Osteocyte (in vitro differentiated cells): ENCODE data around the gene COIL. TPM values are rescaled to one million over a fixed set of nuclear protein-coding genes. Genes with fewer than 3 reads are reported as not detected.
A peak's percentile ranks its signal among the peaks of the same experiment; 100 is the strongest.

ENCODE experiments used
- DNase-seq: peaks from one replicate; pipeline ENCODE4 v3.0.0; 2021; ENCODE audit warnings: mixed read lengths; ENCODE audit not compliant: unreplicated experiment; ENCODE audit errors: extremely low spot score
- H3K27ac Mint-ChIP-seq: one replicate; pipeline ENCODE4 v1.8.0; 2021; ENCODE audit warnings: mild to moderate bottlenecking, mixed read lengths; ENCODE audit not compliant: unreplicated experiment
- H3K27me3 Mint-ChIP-seq: one replicate; pipeline ENCODE4 v1.8.0; 2021; ENCODE audit warnings: mixed read lengths; ENCODE audit not compliant: unreplicated experiment
- H3K36me3 Mint-ChIP-seq: one replicate; pipeline ENCODE4 v1.8.0; 2021; ENCODE audit warnings: mixed read lengths; ENCODE audit not compliant: unreplicated experiment
- H3K4me1 Mint-ChIP-seq: one replicate; pipeline ENCODE4 v1.8.0; 2021; ENCODE audit warnings: mixed read lengths; ENCODE audit not compliant: unreplicated experiment
- H3K4me3 Mint-ChIP-seq: one replicate; pipeline ENCODE4 v1.8.0; 2021; ENCODE audit warnings: mild to moderate bottlenecking, moderate library complexity, mixed read lengths; ENCODE audit not compliant: unreplicated experiment
- H3K9me3 Mint-ChIP-seq: one replicate; pipeline ENCODE4 v1.8.0; 2021; ENCODE audit warnings: mixed read lengths; ENCODE audit not compliant: unreplicated experiment
- total RNA-seq: library from RNA; stranded (reverse); gene quantifications from 2 replicates; pipeline ENCODE4 v1.2.1, GENCODE V29; 2021
- TF ChIP-seq, protein P1 (sequence below): fragments of 200-600 bp; sonication (generic); IDR thresholded peaks from 2 replicates; pipeline ENCODE4 v1.5.0; 2021; ENCODE audit warnings: antibody characterized with exemption, mild to moderate bottlenecking, moderate library complexity

COIL gene
- total RNA-seq, 1 donor from 2014 or later = 15.2 TPM

- Mint-ChIP-seq H3K36me3 (no peaks in the 10 kb centered on the region), H3K9me3 (peaks cover 10% of the 10 kb centered on the region), H3K4me1 (peaks cover 15% of the 10 kb centered on the region), H3K27ac (no peak overlapping the region), H3K4me3 (no peak overlapping the region), H3K27me3 (no peaks in the 10 kb centered on the region)
- TF ChIP-seq, protein P1, sequence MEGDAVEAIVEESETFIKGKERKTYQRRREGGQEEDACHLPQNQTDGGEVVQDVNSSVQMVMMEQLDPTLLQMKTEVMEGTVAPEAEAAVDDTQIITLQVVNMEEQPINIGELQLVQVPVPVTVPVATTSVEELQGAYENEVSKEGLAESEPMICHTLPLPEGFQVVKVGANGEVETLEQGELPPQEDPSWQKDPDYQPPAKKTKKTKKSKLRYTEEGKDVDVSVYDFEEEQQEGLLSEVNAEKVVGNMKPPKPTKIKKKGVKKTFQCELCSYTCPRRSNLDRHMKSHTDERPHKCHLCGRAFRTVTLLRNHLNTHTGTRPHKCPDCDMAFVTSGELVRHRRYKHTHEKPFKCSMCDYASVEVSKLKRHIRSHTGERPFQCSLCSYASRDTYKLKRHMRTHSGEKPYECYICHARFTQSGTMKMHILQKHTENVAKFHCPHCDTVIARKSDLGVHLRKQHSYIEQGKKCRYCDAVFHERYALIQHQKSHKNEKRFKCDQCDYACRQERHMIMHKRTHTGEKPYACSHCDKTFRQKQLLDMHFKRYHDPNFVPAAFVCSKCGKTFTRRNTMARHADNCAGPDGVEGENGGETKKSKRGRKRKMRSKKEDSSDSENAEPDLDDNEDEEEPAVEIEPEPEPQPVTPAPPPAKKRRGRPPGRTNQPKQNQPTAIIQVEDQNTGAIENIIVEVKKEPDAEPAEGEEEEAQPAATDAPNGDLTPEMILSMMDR = no peak
- DNase-seq = no peak
Measured at GRCh38 chr17:56919717-56920116, 41.1 kb downstream of the COIL start.

DNA sequence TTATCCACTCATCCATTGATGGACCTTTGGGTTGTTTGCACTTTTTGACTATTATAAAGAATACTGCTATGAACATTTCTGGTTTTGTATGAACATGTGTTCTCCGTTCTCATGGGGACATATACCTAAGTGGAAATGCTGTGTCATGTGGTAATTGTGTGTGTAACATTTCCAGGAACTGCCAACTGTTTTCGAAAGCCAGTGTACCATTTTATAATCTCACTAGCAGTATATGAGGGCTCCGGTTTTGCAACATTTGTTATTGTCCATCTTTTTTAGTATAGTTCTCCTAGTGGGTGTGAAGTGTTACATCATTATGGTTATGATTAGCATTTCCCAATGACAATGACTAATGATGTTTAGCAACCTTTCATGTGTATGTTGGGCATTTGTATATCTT is 41.9 kb downstream of the COIL start:
- Mint-ChIP-seq H3K27me3 (no peaks in the 10 kb centered on the region), H3K4me3 (no peak overlapping the region), H3K27ac (no peak overlapping the region), H3K36me3 (no peaks in the 10 kb centered on the region), H3K4me1 (peaks cover 16% of the 10 kb centered on the region), H3K9me3 (peaks cover 10% of the 10 kb centered on the region)
- no peak for DNase-seq
- TF ChIP-seq, protein P1 = no peak

DNA sequence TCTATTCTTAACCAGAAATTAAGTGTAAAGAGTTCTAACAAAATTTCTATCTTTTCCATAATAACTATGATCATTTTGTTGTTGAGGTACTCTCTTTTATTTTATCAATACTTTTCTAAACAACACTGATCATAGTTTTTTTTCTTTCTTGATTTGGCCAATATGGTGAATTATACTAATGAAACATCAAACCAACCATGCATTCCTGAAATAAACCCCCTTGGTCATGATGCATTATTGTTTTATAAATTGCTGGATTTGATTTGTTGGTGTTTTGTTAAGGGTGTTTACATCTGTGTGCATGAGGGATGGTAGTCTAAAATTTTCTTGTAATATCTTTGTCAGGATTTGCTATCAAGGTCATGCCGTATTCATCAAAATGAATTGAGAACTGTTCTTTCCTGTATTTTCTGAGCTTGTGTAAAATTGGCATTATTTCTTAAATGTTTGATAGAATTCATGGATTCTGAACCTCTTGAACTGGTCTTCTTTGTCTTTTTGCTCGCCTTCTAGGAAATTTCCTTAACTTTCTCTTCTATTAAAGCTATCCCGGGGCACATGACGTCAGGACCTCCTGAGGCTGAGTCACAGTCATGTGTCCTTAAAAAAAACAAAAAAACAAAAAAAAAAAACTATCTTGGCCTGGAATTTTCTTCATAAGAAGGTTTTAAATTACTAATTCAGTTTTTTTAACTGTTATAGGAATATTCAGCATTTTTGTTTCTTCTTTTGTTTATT is 43.1 kb downstream of the COIL start:
- Mint-ChIP-seq H3K4me3 (no peak overlapping the region), H3K27me3 (no peaks in the 10 kb centered on the region), H3K27ac (no peak overlapping the region), H3K36me3 (no peaks in the 10 kb centered on the region), H3K9me3 (peaks cover 10% of the 10 kb centered on the region), H3K4me1 (peaks cover 22% of the 10 kb centered on the region)
- TF ChIP-seq, protein P1 = no peak
- no peak for DNase-seq

GRCh38 chr17:56914581-56915273 is 46.1 kb downstream of the COIL start:
- DNase-seq = peak; percentile 44
- H3K36me3 Mint-ChIP-seq = no peaks in the 10 kb centered on the region
- no peaks in the 10 kb centered on the region for H3K27me3 Mint-ChIP-seq
- TF ChIP-seq, protein P1 = no peak
- peak overlapping the region; percentile 91 for H3K27ac Mint-ChIP-seq
- H3K4me1 Mint-ChIP-seq = peaks cover 38% of the 10 kb centered on the region
- H3K4me3 Mint-ChIP-seq = peak overlapping the region; percentile 86
- H3K9me3 Mint-ChIP-seq = peaks cover 10% of the 10 kb centered on the region

DNA sequence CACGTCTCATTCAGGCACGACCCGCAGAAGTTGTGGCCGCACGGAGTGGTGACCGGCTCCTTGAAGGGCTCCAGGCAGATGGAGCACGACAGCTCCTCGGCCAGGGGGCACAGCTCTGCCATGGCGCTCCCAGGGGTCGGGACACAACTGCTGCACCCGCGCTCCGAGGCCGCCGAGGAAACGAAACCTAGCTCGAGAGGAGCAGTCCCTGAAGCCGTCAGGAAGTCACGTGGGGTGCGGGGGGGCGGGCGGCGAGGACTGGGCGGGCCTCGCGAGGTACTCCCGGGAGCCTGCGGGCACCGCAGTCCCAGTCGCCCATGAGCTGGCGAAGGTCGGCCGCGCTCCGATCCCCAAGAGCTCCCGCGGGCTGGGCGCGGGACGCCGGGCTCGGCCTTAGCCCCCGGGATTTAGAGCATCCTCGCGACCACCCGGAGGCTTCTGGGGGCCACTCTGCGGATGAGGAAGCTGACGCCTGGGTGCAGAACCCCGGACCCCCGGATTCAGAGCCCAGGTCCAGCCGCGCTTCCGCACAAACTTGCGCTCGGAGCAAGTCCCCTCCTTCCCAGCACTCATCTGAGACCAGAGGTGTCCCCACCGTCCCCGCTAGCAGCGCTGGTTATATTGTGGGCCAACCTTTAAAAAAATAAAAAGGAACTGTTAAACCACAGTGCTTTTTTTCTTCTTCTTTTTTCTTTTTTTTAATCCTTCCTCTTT is 46.8 kb downstream of the COIL start, which contains the start of gene TRIM25:
Gene TRIM25 (minus strand): TSS at position 183 of the 714 bp plus-strand sequence. CDS start 61 bp downstream, at position 122.
- H3K27me3 Mint-ChIP-seq = no peaks in the 10 kb centered on the region
- H3K27ac Mint-ChIP-seq = peak within 1 kb of the TSS; percentile 91
- peaks cover 10% of the 10 kb centered on the region for H3K9me3 Mint-ChIP-seq
- DNase-seq = peak; percentile 92
- no peaks in the 10 kb centered on the region for H3K36me3 Mint-ChIP-seq
- TF ChIP-seq, protein P1 = no peak
- peak within 1 kb of the TSS; percentile 86 for H3K4me3 Mint-ChIP-seq
- H3K4me1 Mint-ChIP-seq = peaks cover 39% of the 10 kb centered on the region
